Mammary epithelial cell (primary cell): ENCODE results near the gene TFAP2A.

Experiments used
- EZH2 ChIP-seq: IDR thresholded peaks from 2 replicates; pipeline ENCODE4 v1.6.1; 2012; ENCODE audit warnings: low read length, inconsistent platforms, borderline replicate concordance
- TF ChIP-seq, protein P1 (sequence below), 2 donors: IDR thresholded peaks in 1 of 2; conservative IDR thresholded peaks in 1 of 2; 2 replicates each; pipeline ENCODE4 v1.5.1; 2011 to 2012; ENCODE audit warnings: inconsistent platforms in 2 of 2, low read length in 2 of 2, mild to moderate bottlenecking in 2 of 2, control low read depth in 1 of 2, low read depth in 1 of 2; ENCODE audit not compliant: insufficient read depth in 1 of 2; ENCODE audit errors: extremely low read depth in 1 of 2

DNA sequence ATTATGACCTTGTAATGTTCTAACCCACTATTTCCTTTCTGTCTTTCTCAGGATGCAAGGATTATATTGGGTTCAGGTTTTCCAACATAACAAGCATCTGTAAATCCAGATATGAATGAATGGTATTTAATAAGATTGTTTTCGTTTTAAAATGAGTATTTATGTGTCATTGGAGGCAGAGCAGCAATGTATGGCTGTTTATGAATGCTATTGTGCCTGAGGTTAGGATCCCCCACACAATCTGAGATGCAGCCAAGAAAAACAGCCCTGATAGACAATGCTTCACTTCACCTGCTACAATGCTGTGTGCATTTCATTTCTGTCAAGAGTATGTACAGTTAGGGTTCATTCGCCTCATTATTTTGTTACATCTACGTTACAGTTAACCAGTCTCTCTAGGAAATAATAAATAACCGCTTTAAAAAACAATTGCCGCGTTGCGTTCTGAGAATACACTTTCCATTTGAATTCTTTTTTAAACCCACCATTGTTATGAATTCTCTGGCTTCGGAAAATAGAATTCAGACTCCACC lies 19.6 kb downstream of the TFAP2A start:
- TF ChIP-seq, protein P1, sequence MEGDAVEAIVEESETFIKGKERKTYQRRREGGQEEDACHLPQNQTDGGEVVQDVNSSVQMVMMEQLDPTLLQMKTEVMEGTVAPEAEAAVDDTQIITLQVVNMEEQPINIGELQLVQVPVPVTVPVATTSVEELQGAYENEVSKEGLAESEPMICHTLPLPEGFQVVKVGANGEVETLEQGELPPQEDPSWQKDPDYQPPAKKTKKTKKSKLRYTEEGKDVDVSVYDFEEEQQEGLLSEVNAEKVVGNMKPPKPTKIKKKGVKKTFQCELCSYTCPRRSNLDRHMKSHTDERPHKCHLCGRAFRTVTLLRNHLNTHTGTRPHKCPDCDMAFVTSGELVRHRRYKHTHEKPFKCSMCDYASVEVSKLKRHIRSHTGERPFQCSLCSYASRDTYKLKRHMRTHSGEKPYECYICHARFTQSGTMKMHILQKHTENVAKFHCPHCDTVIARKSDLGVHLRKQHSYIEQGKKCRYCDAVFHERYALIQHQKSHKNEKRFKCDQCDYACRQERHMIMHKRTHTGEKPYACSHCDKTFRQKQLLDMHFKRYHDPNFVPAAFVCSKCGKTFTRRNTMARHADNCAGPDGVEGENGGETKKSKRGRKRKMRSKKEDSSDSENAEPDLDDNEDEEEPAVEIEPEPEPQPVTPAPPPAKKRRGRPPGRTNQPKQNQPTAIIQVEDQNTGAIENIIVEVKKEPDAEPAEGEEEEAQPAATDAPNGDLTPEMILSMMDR (conservative IDR thresholded peaks at IDR 0.05 in 1 of 2, IDR thresholded peaks at IDR 0.05 in 1 of 2; ENCODE audit: extremely low read depth in 1 of 2, insufficient read depth in 1 of 2, low read depth in 1 of 2, low read length in 2 of 2), result no peak
- no peak for TF ChIP-seq EZH2
